NB4 (cell line): ENCODE results near the gene KIFAP3.

Experiments
- CTCF ChIP-seq: IDR thresholded peaks from one replicate; pipeline ENCODE4 v1.5.1; 2012; ENCODE audit warnings: low read depth, low read length
- MYC ChIP-seq: IDR thresholded peaks from 2 replicates; pipeline ENCODE4 v1.6.1; 2011; ENCODE audit warnings: low read depth, low read length
- POLR2A ChIP-seq: IDR thresholded peaks from 2 replicates; pipeline ENCODE4 v1.6.1; 2011; ENCODE audit warnings: mild to moderate bottlenecking; ENCODE audit not compliant: insufficient read length; ENCODE audit errors: extremely low read depth

- TF ChIP-seq CTCF, result no peak
- no peak for TF ChIP-seq POLR2A
- no peak for TF ChIP-seq MYC
These were observed 183.5 kb downstream of the KIFAP3 start for GRCh38 chr1:169890761-169891538.
